Posterior vena cava (tissue), 2 donors: Measurements from ENCODE around the gene THOC2. TPM values are rescaled to one million over a fixed set of nuclear protein-coding genes. Genes with fewer than 3 reads are reported as not detected.
"Not testable (repeated sequence)": the region's sequence is repeated elsewhere in the genome, so short reads cannot be mapped to it uniquely, and the experiment has no call there.

ENCODE experiments used
- DNase-seq: peaks from one replicate; pipeline ENCODE4 v3.0.0-alpha.2; 2020; ENCODE audit warnings: low spot score
- intact Hi-C, 2 donors: fragments of 100-400 bp; cut with DNase I; formaldehyde crosslinking; loops; one replicate each; pipeline versions ENCODE4 v1.14.1 to v1.14.2; 2022 to 2023
- total RNA-seq, 2 donors: library from RNA; stranded (reverse); fragmentation: NEBNext Ultra II Directional; extraction: Animal tissue kit (Norgen Biotek cat#: 25700); gene quantifications; one replicate each; pipeline ENCODE4 v1.2.1, GENCODE V29; 2021
- donor health status: DM: yes; HTN: yes; CAD: no.
- donor health status: DM: yes; HTN: yes; CAD: no.

THOC2 gene
- total RNA-seq, 2 donors from 2014 or later = 60.8 to 63.5 TPM

DNA sequence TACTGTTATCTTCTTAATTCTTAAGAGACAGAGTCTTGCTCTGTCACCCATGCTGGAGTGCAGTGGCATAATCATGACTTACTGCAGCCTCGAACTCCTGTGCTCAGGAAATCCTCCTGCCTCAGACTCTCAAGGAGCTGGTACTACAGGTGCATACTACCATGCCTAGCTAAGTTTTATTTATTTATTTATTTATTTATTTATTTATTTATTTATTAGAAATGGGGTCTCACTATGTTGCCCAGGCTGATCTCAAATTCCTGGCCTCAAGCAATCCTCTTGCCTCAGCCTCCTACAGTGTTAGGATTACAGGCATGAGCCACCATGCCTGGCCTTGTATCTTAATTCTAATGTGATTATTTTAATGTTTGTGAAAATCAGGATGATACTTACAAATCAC, 125.6 kb downstream of the THOC2 start:
- DNase-seq = no peak
- intact Hi-C loops = no loop called here

GRCh38 chrX:123603491-123603890, 129.4 kb downstream of the THOC2 start:
- intact Hi-C loops = no loop called here
- no peak for DNase-seq

DNA sequence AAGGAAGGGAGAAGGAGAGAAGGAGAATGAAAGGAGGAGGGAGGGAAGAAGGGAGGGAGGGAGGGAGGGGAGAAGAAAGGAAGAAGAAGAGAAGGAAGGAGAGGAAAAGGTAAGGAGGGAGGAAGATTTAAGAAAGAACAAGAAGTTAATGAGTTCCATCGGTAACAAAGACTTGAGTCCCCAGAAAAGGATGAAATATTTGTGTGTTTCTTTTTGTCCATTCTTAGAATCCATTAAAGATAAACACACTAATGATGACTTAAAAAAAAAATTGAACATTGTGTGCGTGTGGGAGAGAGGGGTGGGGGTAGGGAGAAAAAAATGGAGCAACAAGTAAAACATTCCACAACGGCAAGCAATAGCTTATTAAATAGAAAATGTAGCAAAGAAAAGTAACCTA, 131.4 kb downstream of the THOC2 start:
- DNase-seq = no peak
- intact Hi-C loops = no loop called here

- intact Hi-C loops = no loop called here
- DNase-seq = no peak
Measured at GRCh38 chrX:123600181-123600580, 132.7 kb downstream of the THOC2 start.

DNA sequence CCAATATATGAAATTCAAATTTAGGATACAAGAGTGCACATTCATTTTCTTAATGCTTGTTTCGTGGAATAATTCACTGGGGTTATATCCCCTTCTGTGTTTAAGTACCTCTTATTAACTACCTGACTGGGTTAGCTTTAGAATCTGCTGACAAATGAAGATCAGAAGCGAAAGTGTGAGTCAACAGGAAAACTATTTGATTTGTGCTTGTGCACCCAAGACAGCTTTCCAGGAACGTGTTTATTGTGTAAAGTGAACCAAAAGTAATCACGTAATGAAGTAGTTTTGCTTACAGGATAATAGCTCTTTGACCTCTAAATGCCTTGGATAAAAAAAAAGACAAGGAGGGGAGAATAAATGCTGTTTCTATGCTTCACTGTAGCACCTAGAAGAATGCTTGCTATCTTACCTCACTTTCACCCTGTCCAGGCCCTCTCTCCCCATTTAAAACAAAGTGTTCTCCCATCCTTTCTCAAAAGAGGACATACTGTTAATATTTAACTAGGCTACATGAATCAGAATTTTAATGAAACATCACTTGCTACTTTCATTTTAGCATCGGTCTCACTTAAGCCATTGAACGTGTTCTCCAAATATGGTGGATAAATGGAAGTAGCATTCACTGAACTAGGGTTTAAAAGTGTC, 141.9 kb downstream of the THOC2 start:
- DNase-seq = no peak
- intact Hi-C loops = no loop called here

GRCh38 chrX:123588723-123589122, 144.1 kb downstream of the THOC2 start:
- no peak for DNase-seq
- intact Hi-C loops = no loop called here

DNA sequence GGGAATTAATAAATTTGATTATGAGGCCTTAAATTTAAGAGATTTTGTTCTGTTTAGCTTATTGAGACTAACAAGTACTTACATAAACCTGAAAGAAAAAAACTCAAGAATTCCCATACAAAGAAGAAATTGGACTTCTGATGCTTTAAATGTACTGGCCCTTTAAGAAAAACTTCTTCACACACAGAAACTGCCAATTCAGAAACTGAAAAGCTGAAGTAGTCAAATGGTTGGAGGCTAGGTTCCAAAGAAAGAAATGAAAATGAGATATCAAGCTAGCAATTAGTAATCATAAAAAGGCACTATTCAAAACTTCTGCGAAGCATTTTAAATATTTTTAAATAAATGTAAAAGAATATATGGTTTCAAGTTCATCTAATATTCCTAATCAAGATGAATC, 151.3 kb downstream of the THOC2 start:
- intact Hi-C loops = no loop called here
- DNase-seq = no peak

GRCh38 chrX:123580792-123581191, 152.1 kb downstream of the THOC2 start:
- intact Hi-C loops = no loop called here

DNA sequence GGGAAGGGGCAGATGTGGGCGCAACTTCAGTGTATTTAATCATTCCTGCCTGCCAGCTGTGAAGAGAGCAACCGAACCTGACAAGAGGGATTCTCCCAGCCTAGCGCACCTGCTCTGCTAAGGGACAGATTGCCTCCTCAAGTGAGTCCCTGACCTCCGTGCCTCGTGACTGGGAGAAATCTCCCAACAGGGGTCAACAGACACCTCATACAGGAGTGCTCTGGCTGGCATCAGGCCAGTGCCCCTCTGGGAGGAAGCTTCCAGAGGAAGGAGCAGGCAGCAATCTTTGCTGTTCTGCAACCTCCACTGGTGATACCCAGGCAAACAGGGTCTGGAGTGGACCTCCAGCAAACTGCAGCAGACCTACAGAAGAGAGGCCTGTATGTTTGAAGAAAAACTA, 158.8 kb downstream of the THOC2 start:
- intact Hi-C loops, DNase-seq: not testable (repeated sequence)

More at GRCh38 chrX:123580792-123581191, 152.1 kb downstream of the THOC2 start:
- no peak for DNase-seq

DNA sequence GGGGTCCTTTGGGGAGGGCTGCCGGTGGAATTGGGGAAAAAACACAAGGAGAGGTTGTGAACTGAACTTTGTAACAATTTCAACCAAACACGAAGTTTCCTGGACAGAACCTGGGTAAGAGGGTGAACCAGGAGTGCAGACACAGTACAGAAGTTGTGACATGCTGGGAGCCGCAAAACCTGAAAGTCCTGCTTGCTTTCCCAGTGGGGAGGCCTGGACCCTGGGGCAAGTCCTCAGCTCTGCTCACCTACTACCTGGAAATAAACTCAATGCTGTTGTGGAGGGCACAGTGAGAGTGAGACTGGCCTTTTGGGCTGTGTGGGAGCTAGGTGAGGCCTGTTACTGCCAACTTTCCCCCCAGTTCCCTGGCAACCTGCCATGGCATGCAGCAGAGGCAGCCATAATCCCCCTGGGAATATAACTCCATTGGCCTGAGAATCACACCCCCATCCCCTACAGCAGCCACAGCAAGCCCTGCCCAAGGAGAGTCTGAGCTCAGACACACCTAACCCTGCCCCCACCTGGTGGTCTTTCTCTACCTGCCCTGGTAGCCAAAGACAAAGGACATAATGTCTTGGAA, 162.8 kb downstream of the THOC2 start:
- no peak for DNase-seq
- intact Hi-C loops = no loop called here

- intact Hi-C loops = no loop called here
- no peak for DNase-seq
Measured at GRCh38 chrX:123563167-123563566, 169.7 kb downstream of the THOC2 start.

DNA sequence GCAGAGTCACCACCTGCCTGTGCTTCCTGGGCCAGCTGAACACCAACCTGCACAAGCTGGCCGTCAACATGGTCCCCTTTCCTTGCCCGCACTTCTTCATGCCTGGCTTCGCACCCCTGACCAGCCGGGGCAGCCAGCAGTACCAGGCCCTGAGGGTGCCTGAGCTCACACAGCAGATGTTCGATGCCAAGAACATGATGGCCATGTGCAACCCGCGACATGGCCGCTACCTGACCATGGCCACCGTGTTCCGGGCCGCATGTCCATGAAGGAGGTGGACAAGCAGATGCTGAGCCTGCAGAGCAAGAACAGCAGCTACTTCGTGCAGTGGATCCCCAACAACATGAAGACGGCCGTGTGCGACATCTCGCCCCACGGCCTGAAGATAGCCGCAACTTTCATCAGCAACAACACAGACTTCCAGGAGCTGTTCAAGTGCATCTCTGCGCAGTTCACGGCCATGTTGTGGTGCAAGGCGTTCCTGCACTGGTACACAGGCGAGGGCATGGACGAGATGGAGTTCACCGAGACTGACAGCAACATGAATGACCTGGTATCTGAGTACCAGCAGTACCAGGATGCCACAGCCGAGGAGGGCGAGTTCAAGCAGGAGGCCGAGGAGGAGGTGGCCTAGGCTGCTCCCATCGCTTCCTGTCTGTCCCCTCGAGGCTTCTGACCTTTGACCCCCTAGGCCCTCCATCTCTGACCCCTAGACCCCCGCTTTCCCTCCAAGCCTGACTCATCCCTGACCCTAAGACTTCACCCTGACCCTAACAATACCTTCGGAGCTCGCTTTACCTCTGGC, 170.3 kb downstream of the THOC2 start:
- peak; percentile 73 for DNase-seq
- intact Hi-C loops = no loop called here

- intact Hi-C loops = no loop called here
- no peak for DNase-seq
Measured at GRCh38 chrX:123561439-123562215, 171.2 kb downstream of the THOC2 start.

- no peak for DNase-seq
- intact Hi-C loops = no loop called here
Measured at GRCh38 chrX:123550829-123551228, 182.0 kb downstream of the THOC2 start.

Other genes starting within 250 kb of the THOC2 start
- 10 to 100 TPM; 38.2 to 41.4 TPM for gene XIAP, start 127.0 kb upstream of the THOC2 start, total RNA-seq
- gene STAG2, start 228.7 kb upstream of the THOC2 start, total RNA-seq = 10 to 100 TPM; 51.7 to 64.4 TPM